Erythroblast (primary cell): ENCODE measurements around the gene RNF150.

ENCODE experiments used
- GATA1 ChIP-seq: IDR thresholded peaks from 2 replicates; pipeline ENCODE4 v1.6.1; 2011; ENCODE audit warnings: low read depth, mild to moderate bottlenecking, control low read depth, low read length, moderate library complexity
- POLR2A ChIP-seq: IDR thresholded peaks from 2 replicates; pipeline ENCODE4 v1.6.1; 2011; ENCODE audit warnings: mild to moderate bottlenecking, low read length

DNA sequence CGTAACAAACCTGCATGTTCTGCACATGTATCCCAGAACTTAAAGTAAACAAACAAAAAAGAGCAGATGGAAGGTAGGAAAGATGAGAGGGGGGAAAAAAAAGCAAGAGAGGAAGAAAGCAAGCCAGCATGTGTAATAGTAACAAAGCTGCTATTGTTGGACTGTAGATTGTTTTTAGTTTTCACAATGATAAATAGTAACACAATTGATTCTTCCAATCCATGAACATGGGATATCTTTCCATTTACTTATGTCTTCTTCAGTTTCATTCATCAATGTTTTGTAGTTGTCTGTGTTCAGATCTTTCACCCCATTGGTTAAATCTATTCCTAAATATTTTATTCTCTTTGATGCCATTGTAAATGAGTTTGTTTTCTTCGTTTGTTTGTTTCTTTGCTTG is 292.1 kb downstream of the RNF150 start:
- no peak for TF ChIP-seq POLR2A
- no peak for TF ChIP-seq GATA1
